Activated CD8-positive, alpha-beta memory T cell treated with anti-CD3 and anti-CD28 coated beads, Interleukin-2, amount 10 ng/mL, durations not matched to agents 7 days and 5 days (primary cell): Measurements from ENCODE around the gene PRDM5. TPM values are rescaled to one million over a fixed set of nuclear protein-coding genes. Genes with fewer than 3 reads are reported as not detected.

Experiments used
- ATAC-seq: fragments of 150-1000 bp; cut with Tn5 transposase; one replicate; pipeline ENCODE4 v1.10.0; 2021; ENCODE audit warnings: moderate library complexity
- CTCF ChIA-PET: fragments of 350-600 bp; sonication (Branson Sonifier 250); formaldehyde crosslinking; loops from one replicate; lab custom pipeline; 2021; ENCODE audit warnings: antibody characterized with exemption; lab: Charles Lee
- DNase-seq: peaks from one replicate; pipeline ENCODE4 v3.0.0-alpha.2; 2020
- H3K27ac Mint-ChIP-seq: one replicate; pipeline ENCODE4 v1.8.0; 2021; ENCODE audit warnings: mild to moderate bottlenecking, mixed read lengths
- H3K27me3 Mint-ChIP-seq: one replicate; pipeline ENCODE4 v1.8.0; 2021; ENCODE audit warnings: mixed read lengths
- H3K36me3 Mint-ChIP-seq: one replicate; pipeline ENCODE4 v1.8.0; 2021; ENCODE audit warnings: mild to moderate bottlenecking, mixed read lengths
- H3K4me1 Mint-ChIP-seq: one replicate; pipeline ENCODE4 v1.8.0; 2021; ENCODE audit warnings: mixed read lengths
- H3K4me3 Mint-ChIP-seq: one replicate; pipeline ENCODE4 v1.8.0; 2021; ENCODE audit warnings: mild to moderate bottlenecking, moderate library complexity, mixed read lengths
- H3K9me3 Mint-ChIP-seq: one replicate; pipeline ENCODE4 v1.8.0; 2022; ENCODE audit warnings: low read depth, mixed read lengths
- total RNA-seq, 2 experiments: library from RNA; stranded (reverse); gene quantifications; one replicate each; pipeline ENCODE4 v1.2.3, GENCODE V29; 2021

The PRDM5 gene
- total RNA-seq, 2 experiments from 2014 or later, result 1.2 TPM; not detected in 1

GRCh38 chr4:120839974-120840751 lies 82.4 kb downstream of the PRDM5 start:
- no peak for ATAC-seq
- no peaks in the 10 kb centered on the region for H3K9me3 Mint-ChIP-seq
- no peak overlapping the region for H3K27ac Mint-ChIP-seq
- peaks cover 3% of the 10 kb centered on the region for H3K27me3 Mint-ChIP-seq
- peaks cover 14% of the 10 kb centered on the region for H3K4me1 Mint-ChIP-seq
- no peak for DNase-seq
- H3K36me3 Mint-ChIP-seq, result no peaks in the 10 kb centered on the region
- no peak overlapping the region for H3K4me3 Mint-ChIP-seq
- CTCF ChIA-PET, result no interaction called here

DNA sequence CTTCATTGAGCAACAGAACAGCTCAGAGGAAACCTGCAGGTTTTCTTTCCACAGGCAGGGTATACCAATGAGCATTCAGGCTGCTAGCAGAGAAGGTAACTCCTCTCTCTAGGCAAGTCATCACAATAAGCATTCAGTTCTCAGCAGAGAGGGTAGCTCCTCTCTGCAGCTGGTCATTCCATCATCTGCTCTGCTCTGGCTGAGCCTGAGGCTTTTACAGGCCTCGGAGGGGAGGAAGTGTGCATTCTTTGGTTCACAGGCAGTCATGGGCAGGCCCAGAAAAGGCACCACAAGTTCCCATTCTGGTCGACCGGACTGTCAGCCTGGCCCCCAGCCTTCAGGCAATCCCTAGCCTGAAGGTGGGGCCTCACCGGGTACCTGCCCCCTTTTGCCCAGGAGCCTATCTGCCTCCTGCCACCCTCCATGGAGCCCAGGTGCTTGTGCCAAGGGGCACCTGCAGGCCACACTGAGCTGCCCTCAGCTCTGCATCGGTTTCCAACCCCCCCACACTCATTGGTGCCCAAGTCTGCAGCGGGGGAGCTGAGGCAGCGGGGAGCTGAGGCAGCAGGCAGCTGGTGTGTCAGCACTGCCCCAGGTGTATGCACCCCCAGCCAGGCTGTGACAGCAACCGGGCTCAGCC lies 83.1 kb downstream of the PRDM5 start:
- Mint-ChIP-seq H3K36me3 (peaks cover 2% of the 10 kb centered on the region), H3K27ac (no peak overlapping the region), H3K27me3 (peaks cover 3% of the 10 kb centered on the region), H3K4me1 (peaks cover 7% of the 10 kb centered on the region), H3K9me3 (peaks cover 4% of the 10 kb centered on the region), H3K4me3 (no peak overlapping the region)
- DNase-seq (no peak), ATAC-seq (no peak)
- CTCF ChIA-PET, result no interaction called here

DNA sequence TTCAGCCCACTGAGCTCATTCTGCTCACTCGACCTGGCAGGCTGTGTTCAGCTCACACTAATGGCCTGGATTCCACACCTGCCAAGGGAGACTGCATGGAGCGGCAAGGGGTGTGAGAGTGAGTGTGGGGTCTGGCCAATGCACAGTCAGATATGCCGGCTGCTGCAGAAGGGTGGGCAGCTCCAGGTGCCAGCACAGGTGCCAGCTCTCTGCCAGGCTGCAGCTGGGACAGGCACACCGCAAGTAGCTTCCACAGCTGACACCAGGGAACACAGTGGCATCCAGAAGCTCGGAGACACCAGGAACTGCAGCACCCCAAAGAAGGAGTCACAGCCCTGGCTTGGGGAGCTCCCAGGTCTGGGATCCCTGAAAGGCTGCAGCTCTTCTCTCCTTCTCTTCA lies 83.7 kb downstream of the PRDM5 start:
- ATAC-seq (no peak), DNase-seq (no peak)
- CTCF ChIA-PET, result no interaction called here
- H3K9me3 Mint-ChIP-seq, result peaks cover 4% of the 10 kb centered on the region
- H3K4me1 Mint-ChIP-seq, result peaks cover 3% of the 10 kb centered on the region
- H3K27ac Mint-ChIP-seq, result no peak overlapping the region
- H3K36me3 Mint-ChIP-seq, result peaks cover 2% of the 10 kb centered on the region
- peaks cover 3% of the 10 kb centered on the region for H3K27me3 Mint-ChIP-seq
- no peak overlapping the region for H3K4me3 Mint-ChIP-seq

GRCh38 chr4:120837656-120838055 lies 84.9 kb downstream of the PRDM5 start:
- no peak overlapping the region for H3K27ac Mint-ChIP-seq
- peaks cover 4% of the 10 kb centered on the region for H3K9me3 Mint-ChIP-seq
- H3K36me3 Mint-ChIP-seq, result peaks cover 2% of the 10 kb centered on the region
- H3K4me3 Mint-ChIP-seq, result no peak overlapping the region
- CTCF ChIA-PET, result no interaction called here
- H3K4me1 Mint-ChIP-seq, result peaks cover 1% of the 10 kb centered on the region
- ATAC-seq, result no peak
- DNase-seq, result no peak
- H3K27me3 Mint-ChIP-seq, result peaks cover 3% of the 10 kb centered on the region

- H3K9me3 Mint-ChIP-seq, result peaks cover 4% of the 10 kb centered on the region
- no peak overlapping the region for H3K4me3 Mint-ChIP-seq
- no peak overlapping the region for H3K27ac Mint-ChIP-seq
These were observed 87.2 kb downstream of the PRDM5 start for GRCh38 chr4:120835342-120835741.

GRCh38 chr4:120830204-120830603 lies 92.3 kb downstream of the PRDM5 start:
- Mint-ChIP-seq H3K27me3 (peaks cover 2% of the 10 kb centered on the region), H3K4me3 (no peak overlapping the region), H3K9me3 (peaks cover 4% of the 10 kb centered on the region), H3K4me1 (no peaks in the 10 kb centered on the region), H3K27ac (no peak overlapping the region), H3K36me3 (peaks cover 3% of the 10 kb centered on the region)
- CTCF ChIA-PET, result no interaction called here
- ATAC-seq (no peak), DNase-seq (no peak)

More at GRCh38 chr4:120835342-120835741, 87.2 kb downstream of the PRDM5 start:
- Mint-ChIP-seq H3K27me3 (no peaks in the 10 kb centered on the region), H3K4me1 (no peaks in the 10 kb centered on the region), H3K36me3 (peaks cover 2% of the 10 kb centered on the region)
- DNase-seq (no peak), ATAC-seq (no peak)
- CTCF ChIA-PET, result interaction anchor here (1.3 kb wide), 1 partner anchor 9 kb away, joined by 4 read pairs; no protein-coding TSS in a partner anchor

DNA sequence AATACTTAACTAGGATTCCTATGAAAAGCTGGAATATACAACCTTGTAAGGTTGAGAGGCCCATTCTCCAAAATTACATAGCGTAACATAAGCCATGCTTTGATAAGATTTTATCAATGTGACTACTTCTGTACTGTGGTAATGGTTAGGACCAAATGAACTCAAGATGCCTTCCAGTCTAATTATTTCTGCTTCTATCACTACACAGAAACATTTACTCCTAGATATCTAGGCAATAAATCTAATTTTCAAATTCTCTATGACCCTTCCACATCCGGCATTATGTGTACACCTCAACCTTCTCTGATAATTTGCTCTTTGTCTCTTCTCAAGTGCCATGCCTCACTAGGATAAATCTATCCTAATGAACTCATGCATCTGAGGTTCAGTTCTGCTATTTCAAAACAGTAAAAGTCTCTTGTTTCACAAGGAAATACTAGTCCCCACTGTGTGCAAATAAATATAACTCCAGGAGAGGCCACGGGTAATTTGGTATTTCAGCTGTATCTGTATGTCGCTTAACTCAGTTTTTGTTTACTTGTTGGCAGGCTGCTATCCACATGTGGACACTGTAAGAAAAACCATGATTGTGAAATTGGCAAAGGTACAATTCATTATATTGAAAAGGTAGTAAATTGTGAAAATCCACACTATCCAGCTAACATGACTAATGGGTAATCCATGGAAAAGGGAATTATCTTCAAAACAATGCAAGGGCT lies 93.3 kb downstream of the PRDM5 start:
- Mint-ChIP-seq H3K27me3 (peaks cover 2% of the 10 kb centered on the region), H3K36me3 (peaks cover 1% of the 10 kb centered on the region), H3K9me3 (no peaks in the 10 kb centered on the region), H3K27ac (no peak overlapping the region), H3K4me1 (no peaks in the 10 kb centered on the region), H3K4me3 (no peak overlapping the region)
- no peak for ATAC-seq
- CTCF ChIA-PET, result interaction anchor here (0.8 kb wide), 1 partner anchor 15 kb away, joined by 4 read pairs; no protein-coding TSS in a partner anchor
- no peak for DNase-seq

DNA sequence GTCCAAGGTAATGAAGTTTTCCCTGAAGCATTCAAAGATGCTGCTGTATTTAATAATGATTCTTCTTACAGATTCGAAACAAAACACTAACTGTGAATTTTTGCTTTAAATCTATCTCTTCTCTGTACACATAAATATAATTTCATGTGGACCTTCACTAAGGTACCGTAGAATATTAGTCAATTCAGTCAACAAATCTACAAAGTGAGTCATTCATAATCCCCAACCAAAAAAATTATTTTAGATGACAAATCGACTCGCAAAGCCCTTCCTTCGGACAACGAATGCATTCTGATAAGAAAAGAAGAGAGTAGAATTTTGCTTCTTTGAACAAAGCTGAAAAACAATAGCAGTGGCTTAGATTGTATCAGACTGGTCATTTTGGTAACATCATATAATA lies 95.7 kb downstream of the PRDM5 start:
- DNase-seq (no peak), ATAC-seq (no peak)
- no peak overlapping the region for H3K4me3 Mint-ChIP-seq
- CTCF ChIA-PET, result no interaction called here
- no peaks in the 10 kb centered on the region for H3K4me1 Mint-ChIP-seq
- no peaks in the 10 kb centered on the region for H3K9me3 Mint-ChIP-seq
- H3K36me3 Mint-ChIP-seq, result peaks cover 1% of the 10 kb centered on the region
- no peak overlapping the region for H3K27ac Mint-ChIP-seq
- peaks cover 2% of the 10 kb centered on the region for H3K27me3 Mint-ChIP-seq

GRCh38 chr4:120826449-120826848 lies 96.1 kb downstream of the PRDM5 start:
- no peak overlapping the region for H3K4me3 Mint-ChIP-seq
- no peaks in the 10 kb centered on the region for H3K4me1 Mint-ChIP-seq
- DNase-seq (no peak), ATAC-seq (no peak)
- H3K27ac Mint-ChIP-seq, result no peak overlapping the region
- CTCF ChIA-PET, result no interaction called here
- peaks cover 2% of the 10 kb centered on the region for H3K27me3 Mint-ChIP-seq
- peaks cover 1% of the 10 kb centered on the region for H3K36me3 Mint-ChIP-seq
- H3K9me3 Mint-ChIP-seq, result no peaks in the 10 kb centered on the region

GRCh38 chr4:120824946-120825345 lies 97.6 kb downstream of the PRDM5 start:
- Mint-ChIP-seq H3K4me1 (peaks cover 6% of the 10 kb centered on the region), H3K9me3 (peaks cover 2% of the 10 kb centered on the region), H3K36me3 (peaks cover 1% of the 10 kb centered on the region), H3K27ac (no peak overlapping the region), H3K4me3 (no peak overlapping the region), H3K27me3 (peaks cover 2% of the 10 kb centered on the region)
- no peak for DNase-seq
- CTCF ChIA-PET, result interaction anchor here (0.6 kb wide), 1 partner anchor 392 kb away, joined by 3 read pairs; no protein-coding TSS in a partner anchor
- ATAC-seq, result no peak

GRCh38 chr4:120821977-120822376 lies 100.5 kb downstream of the PRDM5 start:
- no peak for ATAC-seq
- H3K9me3 Mint-ChIP-seq, result peaks cover 2% of the 10 kb centered on the region
- no peak overlapping the region for H3K27ac Mint-ChIP-seq
- H3K36me3 Mint-ChIP-seq, result peaks cover 1% of the 10 kb centered on the region
- H3K4me3 Mint-ChIP-seq, result no peak overlapping the region
- peaks cover 2% of the 10 kb centered on the region for H3K27me3 Mint-ChIP-seq
- no peak for DNase-seq
- H3K4me1 Mint-ChIP-seq, result peaks cover 12% of the 10 kb centered on the region
- CTCF ChIA-PET, result no interaction called here

DNA sequence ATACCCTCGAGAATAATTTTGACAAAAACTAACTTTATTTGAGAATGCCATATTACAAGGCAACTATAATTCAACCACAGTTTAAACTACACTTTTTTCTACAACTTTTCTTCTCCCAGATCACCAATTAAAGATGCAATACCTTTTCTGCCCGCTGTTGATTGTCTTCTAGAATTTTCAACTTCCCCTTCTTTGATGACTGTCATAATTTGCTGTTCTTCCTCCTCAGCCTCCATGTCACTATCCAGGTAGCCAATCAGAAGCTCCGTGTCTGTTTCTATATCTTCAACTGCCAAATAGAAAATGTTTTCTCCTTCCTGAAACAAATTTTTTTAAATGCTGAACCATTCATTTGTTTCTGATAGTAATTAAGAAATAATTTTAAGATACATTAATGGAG lies 101.5 kb downstream of the PRDM5 start:
- H3K4me1 Mint-ChIP-seq, result peaks cover 12% of the 10 kb centered on the region
- H3K27me3 Mint-ChIP-seq, result peaks cover 3% of the 10 kb centered on the region
- peaks cover 1% of the 10 kb centered on the region for H3K36me3 Mint-ChIP-seq
- H3K9me3 Mint-ChIP-seq, result peaks cover 2% of the 10 kb centered on the region
- no peak for ATAC-seq
- H3K4me3 Mint-ChIP-seq, result no peak overlapping the region
- CTCF ChIA-PET, result no interaction called here
- H3K27ac Mint-ChIP-seq, result no peak overlapping the region
- DNase-seq, result no peak

- CTCF ChIA-PET, result no interaction called here
- peaks cover 3% of the 10 kb centered on the region for H3K27me3 Mint-ChIP-seq
- H3K4me3 Mint-ChIP-seq, result no peak overlapping the region
- DNase-seq (no peak), ATAC-seq (peak; percentile 75)
- H3K27ac Mint-ChIP-seq, result no peak overlapping the region
- no peaks in the 10 kb centered on the region for H3K36me3 Mint-ChIP-seq
- peaks cover 2% of the 10 kb centered on the region for H3K9me3 Mint-ChIP-seq
- H3K4me1 Mint-ChIP-seq, result peaks cover 12% of the 10 kb centered on the region
These were observed 102.6 kb downstream of the PRDM5 start for GRCh38 chr4:120819805-120820437.
